NCI-H146 treated with DMSO at 0.1 percent for 48 hours (cell line): ENCODE measurements around the gene SYNGR4.

Experiments
- DNase-seq: peaks from one replicate; lab custom pipeline; 2025; ENCODE audit not compliant: unreplicated experiment; lab: John Stamatoyannopoulos, UW

Gene SYNGR4

GRCh38 chr19:48341515-48342413 lies 22.4 kb upstream of the SYNGR4 start:
- no peak for DNase-seq

DNA sequence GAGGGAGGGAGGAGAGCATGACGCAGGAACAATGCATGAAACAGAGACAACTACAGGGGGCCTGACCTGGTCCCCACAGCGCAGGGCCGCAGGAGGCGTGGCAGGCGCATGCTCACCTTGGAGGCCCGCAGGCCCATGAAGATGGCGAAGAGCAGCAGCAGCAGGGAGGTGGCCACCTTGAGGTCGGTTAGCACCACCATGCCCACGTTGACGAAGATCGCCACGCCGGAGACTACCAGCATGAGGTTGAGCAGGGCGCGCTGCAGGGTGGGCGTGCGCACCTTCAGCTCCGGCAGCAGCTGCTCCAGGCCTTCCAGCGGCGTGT lies 21.8 kb upstream of the SYNGR4 start:
- DNase-seq, result no peak

- DNase-seq, result no peak
Observed at GRCh38 chr19:48342841-48343540, 21.2 kb upstream of the SYNGR4 start.

GRCh38 chr19:48344892-48345291 lies 19.3 kb upstream of the SYNGR4 start:
- no peak for DNase-seq

- no peak for DNase-seq
Observed at GRCh38 chr19:48346191-48346590, 18.0 kb upstream of the SYNGR4 start.

- no peak for DNase-seq
Observed at GRCh38 chr19:48348045-48348444, 16.1 kb upstream of the SYNGR4 start.

DNA sequence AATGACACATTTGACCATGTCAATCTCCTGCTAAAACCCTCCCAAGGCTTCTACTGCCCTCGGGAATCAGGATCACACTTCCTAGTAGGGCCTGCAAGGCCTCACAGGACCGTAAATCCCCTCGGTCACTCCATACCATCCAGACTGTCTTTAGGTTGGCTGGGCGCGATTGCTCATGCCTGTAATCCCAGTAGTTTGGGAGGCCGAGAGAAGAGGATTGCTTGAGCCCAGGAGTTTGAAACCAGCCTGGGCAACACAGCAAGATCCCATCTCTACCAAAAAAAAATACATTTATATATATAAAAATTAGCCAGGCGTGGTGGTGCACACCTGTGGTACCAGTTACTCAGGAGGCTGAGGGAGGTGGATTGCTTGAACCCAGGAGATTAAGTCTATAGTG lies 15.4 kb upstream of the SYNGR4 start:
- DNase-seq, result no peak

- no peak for DNase-seq
Observed at GRCh38 chr19:48350856-48351255, 13.3 kb upstream of the SYNGR4 start.

- DNase-seq, result peak; percentile 42
Observed at GRCh38 chr19:48351341-48351752, 12.8 kb upstream of the SYNGR4 start.

- no peak for DNase-seq
Observed at GRCh38 chr19:48353677-48354076, 10.5 kb upstream of the SYNGR4 start.

DNA sequence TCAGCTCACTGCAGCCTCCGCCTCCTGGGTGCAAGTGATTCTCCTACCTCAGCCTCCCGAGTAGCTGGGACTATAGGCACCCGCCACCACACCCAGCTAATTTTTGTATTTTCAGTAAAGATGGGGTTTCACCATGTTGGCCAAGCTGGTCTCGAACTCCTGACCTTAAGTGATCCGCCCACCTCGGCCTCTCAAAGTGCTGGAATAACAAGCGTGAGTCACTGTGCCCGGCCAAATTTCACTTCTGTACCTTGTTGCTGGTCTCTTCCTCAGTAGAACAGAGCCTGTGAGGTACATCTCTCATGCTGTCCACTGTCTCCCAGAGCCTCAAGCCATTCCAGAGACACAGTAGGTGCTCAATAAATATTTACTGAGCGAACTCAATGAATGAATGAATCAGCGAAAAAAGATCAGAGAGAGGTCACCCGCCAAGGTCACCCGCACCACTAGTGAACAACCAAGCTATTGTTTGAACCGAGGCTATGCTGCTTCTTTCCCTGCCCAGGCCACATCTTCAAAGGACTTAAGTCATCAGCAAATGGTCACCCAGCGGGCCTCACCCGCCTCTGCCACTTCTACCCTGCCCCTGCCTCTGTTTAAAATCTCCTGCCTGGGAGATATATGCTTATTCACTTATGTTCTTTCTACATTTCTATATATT lies 9.7 kb upstream of the SYNGR4 start:
- peak; percentile 46 for DNase-seq

- DNase-seq, result no peak
Observed at GRCh38 chr19:48355365-48355954, 8.7 kb upstream of the SYNGR4 start.

- DNase-seq, result no peak
Observed at GRCh38 chr19:48359123-48359522, 5.0 kb upstream of the SYNGR4 start.

DNA sequence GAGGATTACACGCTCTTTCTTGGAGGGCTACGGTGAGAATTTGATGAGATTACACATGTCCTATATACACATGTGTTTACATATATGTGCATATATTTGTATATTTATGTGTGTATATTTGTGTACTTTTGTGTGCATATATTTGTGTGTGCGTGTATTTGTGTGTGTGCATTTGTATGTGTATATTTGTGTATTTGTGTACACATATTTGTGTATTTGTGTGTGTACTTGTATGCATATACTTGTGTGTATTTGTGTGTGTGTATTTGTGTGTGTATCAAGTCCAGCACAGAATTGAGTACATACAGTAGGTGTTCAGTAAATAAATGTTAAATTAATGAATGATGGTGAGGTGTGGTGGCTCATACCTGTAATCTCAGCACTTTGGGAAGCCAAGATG lies 2.3 kb upstream of the SYNGR4 start:
- DNase-seq, result no peak

DNA sequence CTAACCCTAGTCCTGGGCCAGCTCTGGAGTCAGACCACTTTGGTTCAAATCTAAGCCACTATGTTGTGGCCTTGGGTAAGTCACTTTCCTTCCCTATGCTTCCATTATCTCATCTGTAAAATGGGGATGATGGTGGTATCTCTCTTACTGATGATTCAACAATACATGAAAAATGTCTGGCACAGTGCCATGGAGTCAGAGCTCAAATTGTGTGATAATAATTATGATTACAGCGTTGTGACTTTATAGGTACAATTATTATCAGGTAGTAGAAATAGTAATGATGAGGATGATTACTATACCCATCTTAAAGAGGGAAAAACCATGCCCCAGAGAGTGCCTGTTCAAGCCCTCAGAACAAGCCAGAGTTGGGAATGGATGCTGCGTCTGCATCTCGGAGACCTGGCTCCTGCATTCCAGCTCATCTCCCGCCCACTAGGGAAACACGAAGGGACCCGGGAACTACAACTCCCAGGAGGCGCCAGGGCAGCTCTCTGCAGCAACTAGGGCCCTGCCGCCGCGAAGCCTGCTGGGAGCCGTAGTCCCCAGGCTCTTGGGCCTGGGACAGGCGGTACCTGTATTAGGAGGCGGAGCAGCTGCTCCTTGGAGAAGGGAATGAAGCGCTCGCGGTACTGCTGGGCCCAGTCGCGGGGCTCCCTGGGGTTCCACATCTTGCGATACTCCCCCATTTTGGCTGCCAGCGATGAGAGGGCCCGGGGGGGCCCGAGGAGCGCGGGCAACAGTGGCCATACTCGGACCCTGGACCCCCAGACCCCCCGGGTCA lies 1.3 kb upstream of the SYNGR4 start:
- peak; percentile 98 for DNase-seq

- no peak for DNase-seq
Observed at GRCh38 chr19:48363500-48363809, 712 bp upstream of the SYNGR4 start.

DNA sequence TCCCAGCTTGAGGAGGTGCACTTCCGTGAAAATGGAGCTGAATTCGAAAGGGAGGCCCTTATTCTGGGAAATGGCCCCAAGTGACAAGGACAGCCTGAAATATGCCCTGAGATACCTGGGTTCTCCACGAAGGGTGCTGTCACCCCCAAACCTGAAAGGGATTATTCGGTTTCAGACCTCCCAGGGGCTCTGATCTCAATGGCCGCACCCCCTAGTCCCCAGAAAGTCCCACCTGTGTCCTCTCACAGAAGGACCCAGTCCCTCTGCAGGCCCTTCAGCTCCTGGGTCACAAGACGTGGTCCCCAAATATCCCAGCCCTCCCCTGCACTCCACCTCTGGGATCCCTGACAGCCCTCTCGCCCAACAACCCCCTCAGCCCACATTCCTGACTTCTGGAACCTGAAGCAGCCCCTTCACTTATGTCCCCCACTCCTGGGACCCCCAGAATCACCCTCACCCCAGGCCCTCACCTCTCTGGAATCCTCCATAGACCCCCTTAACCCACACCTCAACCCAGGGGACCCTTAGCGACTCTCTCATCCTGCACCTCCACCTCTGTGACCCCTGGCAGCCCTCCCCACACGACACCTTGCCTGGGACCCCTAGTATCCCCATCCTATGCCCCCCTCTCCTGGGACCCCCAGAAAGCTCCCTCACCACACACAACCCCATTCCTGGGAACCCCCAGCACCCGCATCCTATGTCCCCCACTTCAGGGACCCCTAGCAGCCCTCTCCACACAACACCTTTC lies 606 bp downstream of the SYNGR4 start:
- DNase-seq, result no peak

DNA sequence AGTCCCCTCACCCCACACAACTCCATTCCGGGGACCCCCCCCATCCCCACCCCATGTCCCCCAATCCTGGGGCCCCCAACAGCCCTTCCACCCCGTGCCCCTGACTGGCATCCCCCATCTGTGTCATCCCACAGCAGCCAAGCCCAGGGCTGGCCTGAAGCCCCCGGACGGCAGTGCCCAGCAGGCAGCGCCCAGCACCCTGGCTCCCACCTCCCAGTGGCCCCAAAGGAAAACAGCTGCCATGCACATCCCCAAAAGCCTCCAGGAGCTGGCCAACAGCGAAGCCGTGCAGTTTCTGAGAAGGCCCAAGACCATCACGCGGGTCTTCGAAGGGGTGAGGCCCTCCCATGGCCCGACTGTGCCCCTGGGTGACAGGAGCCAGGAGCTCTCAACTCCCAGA lies 1.4 kb downstream of the SYNGR4 start:
- no peak for DNase-seq

- DNase-seq, result no peak
Observed at GRCh38 chr19:48367855-48368254, 3.7 kb downstream of the SYNGR4 start.

DNA sequence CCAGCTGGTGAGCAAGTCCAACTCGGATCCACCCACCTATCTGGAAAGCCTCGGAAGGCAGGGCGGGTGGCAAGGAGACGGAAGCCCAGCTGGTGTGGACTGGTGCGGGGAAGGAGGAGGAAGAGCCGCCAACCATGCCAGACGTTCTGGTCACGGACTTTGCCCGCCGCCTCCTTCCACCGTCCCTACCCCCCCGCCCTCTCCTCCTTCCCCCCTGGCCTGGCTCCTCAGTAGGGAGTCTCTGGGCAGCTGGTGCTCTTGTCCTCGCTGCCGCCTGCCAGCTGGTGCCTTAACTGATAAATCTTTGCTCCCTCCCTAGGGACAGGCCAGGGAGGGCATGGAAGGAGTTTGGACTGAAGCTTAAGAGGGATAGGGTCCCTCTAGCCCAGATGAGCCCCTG lies 4.8 kb downstream of the SYNGR4 start:
- DNase-seq, result peak; percentile 71
